Peyer's patch (tissue), 4 donors: ENCODE measurements around the gene LIPK.

ENCODE experiments used
- POLR2A ChIP-seq, 2 donors: fragments of 450-650 bp; IDR thresholded peaks; one replicate each; pipeline ENCODE4 v1.5.1; 2017; ENCODE audit warnings: antibody characterized with exemption in 2 of 2, mild to moderate bottlenecking in 2 of 2, moderate library complexity in 2 of 2
- TF ChIP-seq, protein P1 (sequence below), 6 experiments: fragments of 450-650 bp in 4 of 6; fragments of 200-600 bp in 2 of 6; sonication (generic) in 1 of 6; IDR thresholded peaks; one replicate each; pipeline ENCODE4 v1.5.1; 2017 to 2019; ENCODE audit warnings: antibody characterized with exemption in 6 of 6, mild to moderate bottlenecking in 3 of 6, moderate library complexity in 1 of 6

DNA sequence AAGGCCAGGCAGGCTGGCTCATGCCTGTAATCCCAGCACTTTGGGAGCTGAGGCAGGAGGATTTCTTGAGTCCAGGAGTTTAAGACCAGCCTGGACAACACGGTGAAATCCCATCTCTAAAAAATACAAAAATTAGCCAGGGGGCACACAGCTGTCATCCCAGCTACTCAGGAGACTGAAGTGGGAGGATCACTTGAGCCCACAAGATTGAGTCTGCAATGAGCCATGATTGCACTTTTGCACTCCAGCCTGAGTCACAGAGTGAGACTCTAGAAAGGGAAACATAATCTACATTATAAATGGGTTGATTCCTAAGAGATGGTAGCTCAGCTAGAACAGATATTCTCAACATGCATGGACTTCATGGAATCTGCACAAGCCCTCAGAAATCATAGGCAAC is 48.1 kb upstream of the LIPK start:
- TF ChIP-seq POLR2A (IDR thresholded peaks at IDR 0.05): no peak
- TF ChIP-seq, protein P1, sequence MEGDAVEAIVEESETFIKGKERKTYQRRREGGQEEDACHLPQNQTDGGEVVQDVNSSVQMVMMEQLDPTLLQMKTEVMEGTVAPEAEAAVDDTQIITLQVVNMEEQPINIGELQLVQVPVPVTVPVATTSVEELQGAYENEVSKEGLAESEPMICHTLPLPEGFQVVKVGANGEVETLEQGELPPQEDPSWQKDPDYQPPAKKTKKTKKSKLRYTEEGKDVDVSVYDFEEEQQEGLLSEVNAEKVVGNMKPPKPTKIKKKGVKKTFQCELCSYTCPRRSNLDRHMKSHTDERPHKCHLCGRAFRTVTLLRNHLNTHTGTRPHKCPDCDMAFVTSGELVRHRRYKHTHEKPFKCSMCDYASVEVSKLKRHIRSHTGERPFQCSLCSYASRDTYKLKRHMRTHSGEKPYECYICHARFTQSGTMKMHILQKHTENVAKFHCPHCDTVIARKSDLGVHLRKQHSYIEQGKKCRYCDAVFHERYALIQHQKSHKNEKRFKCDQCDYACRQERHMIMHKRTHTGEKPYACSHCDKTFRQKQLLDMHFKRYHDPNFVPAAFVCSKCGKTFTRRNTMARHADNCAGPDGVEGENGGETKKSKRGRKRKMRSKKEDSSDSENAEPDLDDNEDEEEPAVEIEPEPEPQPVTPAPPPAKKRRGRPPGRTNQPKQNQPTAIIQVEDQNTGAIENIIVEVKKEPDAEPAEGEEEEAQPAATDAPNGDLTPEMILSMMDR (IDR thresholded peaks at IDR 0.05): no peak
